T-helper 22 cell (primary cell): ENCODE data around the gene RAD51B.
A peak's percentile ranks its signal among the peaks of the same experiment; 100 is the strongest.

Source experiments
- DNase-seq: peaks from one replicate; pipeline ENCODE4 v3.0.0-alpha.2; 2020; ENCODE audit warnings: low read depth

Gene RAD51B

GRCh38 chr14:68386950-68387779, 567.6 kb downstream of the RAD51B start:
- DNase-seq, result no peak

- no peak for DNase-seq
Observed at GRCh38 chr14:68389943-68390342, 570.4 kb downstream of the RAD51B start.

DNA sequence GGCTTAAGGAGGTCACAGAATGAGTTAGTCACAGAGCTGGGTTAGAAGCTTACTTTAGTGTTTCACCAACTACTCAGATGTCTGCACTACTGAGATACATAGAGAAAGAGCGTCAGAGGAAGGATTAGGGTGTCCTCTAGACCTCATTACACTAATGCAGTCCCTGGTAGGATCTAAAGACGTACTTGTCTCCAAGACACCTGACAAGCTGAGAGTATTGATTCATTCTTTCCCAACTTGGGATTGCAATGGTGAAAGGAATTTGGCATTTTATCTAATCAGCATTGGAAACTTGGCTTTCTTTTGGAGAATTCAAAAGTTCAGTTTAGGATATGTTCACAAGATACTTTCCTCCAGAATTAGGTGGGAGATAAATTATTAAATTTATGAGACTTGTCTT, 571.2 kb downstream of the RAD51B start:
- no peak for DNase-seq

DNA sequence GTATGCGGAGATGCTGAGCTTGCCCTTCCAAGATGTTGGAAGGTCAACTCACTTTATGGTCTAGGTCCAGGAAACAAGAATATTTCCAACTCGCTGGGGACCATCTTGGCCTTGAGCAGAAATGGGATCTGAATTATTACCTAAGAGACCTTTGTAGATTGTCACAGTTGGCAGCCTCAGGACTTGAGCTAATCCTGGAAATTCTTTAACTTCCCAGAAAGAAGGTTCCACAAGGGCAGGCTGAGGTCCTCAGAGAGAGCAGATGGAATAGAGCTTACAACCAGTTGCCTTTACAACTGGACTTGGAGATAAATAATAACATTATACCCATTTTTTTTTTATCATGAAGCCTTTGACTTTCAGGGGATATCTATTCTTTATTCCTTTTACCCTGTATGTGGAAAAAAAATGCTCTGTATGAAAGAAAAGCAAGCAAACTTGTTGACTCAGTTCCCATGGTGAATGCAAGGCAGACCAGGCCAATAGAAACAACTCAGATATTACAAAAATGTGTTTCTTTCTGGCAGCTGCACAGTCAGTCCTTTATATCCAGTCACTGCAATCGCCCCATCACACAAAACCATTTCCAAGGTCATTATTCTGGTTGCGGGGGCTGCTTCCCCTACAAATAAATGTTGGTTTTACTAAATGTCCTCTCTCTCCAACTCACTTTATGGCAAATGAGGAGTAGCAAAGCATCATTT, 571.9 kb downstream of the RAD51B start:
- DNase-seq, result no peak

GRCh38 chr14:68392393-68393141, 573.0 kb downstream of the RAD51B start:
- no peak for DNase-seq

DNA sequence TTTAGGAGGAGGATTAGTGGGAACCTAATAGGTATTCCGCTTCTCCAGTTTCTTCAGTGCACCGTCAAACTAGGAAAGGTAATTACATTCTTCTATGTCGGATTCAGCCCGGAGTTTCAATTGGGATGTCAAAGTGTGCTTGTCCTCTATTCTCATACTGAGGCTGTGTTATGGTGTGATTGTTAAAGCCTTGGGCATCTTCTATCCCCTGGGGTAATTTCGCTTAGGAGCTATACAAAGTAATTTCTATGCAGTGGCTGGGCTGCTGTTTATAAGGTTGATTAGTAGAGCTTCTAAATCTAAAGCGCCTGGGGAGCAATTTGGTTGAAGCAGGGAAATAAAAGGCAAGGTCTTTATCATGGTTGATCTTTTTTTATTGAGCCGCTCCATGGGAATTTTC, 573.7 kb downstream of the RAD51B start:
- DNase-seq, result no peak

- no peak for DNase-seq
Observed at GRCh38 chr14:68394118-68394763, 574.7 kb downstream of the RAD51B start.

DNA sequence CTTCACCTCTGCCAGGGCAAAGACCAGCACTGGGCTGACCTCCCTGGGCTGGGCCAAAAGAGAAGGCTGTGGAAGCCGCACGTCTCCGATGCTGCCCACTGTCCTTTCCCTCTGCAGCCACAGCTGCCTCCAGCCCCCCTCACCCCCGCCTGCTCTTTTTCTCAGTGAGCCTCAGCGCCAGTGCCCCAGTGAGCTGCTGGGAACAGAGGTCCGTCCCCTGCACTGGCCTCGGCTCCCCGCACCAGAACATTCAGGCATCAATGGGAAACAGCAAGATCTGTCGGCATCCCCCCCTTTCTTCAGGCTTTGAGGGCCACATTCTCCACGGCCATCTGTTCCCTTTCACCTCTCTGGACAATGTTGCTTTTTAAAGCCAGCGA, 575.2 kb downstream of the RAD51B start:
- DNase-seq, result no peak

- DNase-seq, result no peak
Observed at GRCh38 chr14:68395604-68396003, 576.0 kb downstream of the RAD51B start.

- DNase-seq, result no peak
Observed at GRCh38 chr14:68396461-68396860, 576.9 kb downstream of the RAD51B start.

DNA sequence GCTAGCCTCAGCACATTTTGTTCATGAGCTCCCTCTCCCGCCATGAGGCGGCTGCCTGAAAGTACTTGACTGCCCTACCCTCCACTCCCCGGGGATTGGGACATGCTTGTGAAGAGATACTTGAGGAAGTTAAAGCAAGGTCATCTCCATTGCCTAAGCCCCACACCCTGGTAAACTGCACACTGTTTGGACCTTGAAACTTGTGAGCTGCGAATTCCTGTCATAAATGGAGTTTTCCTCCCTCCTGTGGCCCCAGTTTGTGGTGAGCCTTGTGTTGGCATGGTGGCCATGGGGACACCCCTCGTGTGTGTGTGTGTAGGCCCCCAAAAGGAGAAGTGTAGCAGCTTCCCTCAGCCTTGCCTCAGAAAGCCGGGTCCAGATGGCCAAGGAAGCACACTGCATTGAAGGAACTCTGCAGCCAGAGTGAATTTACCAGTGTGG, 577.8 kb downstream of the RAD51B start:
- DNase-seq, result no peak

DNA sequence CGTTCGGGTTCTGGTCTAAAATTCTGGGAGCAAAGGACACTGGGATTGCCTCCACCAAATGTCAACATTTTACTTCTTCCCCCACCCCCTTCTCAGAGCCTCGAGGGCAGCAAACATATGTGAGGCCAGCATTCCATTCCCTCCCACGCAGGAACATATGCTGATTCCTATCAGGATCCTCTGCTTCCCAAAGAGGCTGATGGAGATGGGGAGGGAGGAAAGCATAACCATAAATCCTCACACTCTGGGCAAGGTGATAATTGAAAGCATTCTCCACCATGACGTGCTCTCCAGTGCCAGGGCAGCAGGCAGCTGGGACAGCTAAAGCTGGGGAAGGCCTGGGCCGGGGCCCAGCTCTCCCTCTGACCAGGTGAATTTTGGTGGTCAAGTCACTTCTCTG, 578.2 kb downstream of the RAD51B start:
- DNase-seq, result no peak

DNA sequence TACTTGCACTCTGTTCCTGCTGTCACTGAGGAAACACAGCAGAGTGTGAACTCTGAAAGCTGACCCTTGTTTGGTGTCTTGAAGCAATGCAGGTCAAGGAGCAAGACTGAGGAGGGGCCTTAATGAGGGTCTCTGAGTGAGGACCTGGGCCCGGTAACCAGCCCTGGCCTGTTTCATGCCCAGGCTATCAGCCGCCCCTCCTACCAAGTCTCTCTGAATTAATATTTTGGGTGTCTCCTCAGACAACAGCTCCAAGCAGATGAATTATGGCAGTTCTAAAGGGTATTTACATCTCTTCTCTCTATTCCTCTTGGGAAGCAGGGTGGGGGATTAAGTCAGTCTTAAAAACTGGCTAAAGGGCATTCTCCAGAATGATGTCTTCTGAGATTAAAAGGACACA, 578.8 kb downstream of the RAD51B start:
- DNase-seq, result no peak

DNA sequence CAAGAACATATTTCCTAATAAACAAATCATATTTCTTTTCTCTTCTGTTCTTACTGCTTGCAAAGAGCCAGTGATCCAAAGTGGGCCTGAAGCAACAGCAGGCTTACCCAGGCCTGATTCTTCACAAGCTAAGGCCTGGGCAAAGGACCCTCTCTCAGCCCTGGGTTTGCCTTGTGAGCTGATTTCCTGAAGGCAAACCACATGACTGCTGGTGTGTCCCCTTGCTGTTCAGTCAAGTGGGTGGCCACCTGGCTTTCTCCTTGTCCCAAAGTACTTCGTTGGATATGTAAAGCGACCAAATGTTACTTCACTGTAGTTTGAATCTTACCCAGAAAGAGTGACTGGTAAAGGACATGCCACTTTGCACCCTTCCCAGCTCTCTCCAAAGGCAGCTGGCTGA, 580.4 kb downstream of the RAD51B start:
- DNase-seq, result no peak

DNA sequence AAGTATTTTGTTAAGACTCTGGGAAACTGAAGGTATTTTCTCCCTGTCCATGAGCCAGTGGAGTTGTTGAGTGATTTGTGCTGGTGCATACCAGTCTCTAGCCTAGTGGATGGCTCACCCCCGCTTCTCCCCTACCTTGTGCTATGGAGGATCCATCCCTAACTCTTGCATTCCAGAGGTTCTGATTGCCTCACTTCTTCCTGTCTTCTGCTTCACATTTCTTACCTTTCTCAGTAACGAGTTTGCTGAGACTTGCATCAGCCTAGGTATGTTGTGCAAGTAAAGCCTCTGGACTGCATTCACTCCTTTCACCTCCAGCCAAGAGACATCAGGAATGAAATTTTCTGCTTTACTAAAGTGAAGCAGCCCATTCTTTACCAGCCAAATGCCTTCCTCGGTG, 581.7 kb downstream of the RAD51B start:
- no peak for DNase-seq

- no peak for DNase-seq
Observed at GRCh38 chr14:68401855-68402254, 582.3 kb downstream of the RAD51B start.

DNA sequence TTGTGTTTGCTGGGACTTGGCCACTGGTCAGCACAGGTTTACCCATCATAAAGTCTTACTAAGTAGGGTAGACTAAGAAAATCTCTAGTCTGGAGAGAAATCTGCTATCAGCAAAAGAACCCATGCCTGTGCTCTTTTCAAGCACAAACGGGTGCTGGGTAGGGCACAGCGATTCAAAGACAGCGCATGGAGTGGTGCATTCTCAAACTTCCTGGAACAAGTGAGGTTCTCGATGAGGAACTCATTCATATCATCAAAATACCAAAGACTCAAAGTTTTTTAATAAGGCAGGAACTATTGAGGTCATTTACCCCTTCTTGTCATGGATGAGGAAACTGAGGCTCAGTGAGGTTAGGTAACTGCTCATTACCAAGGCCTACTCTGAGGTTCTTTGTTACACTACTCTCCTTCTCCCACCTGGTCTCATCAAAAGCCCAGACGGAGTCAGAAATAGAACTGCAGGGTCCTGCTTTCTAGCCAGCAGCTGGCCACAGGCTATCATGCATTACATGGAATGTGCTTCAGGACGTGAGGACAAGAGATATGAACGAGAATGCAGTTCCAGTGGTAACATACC, 583.0 kb downstream of the RAD51B start:
- DNase-seq, result no peak

DNA sequence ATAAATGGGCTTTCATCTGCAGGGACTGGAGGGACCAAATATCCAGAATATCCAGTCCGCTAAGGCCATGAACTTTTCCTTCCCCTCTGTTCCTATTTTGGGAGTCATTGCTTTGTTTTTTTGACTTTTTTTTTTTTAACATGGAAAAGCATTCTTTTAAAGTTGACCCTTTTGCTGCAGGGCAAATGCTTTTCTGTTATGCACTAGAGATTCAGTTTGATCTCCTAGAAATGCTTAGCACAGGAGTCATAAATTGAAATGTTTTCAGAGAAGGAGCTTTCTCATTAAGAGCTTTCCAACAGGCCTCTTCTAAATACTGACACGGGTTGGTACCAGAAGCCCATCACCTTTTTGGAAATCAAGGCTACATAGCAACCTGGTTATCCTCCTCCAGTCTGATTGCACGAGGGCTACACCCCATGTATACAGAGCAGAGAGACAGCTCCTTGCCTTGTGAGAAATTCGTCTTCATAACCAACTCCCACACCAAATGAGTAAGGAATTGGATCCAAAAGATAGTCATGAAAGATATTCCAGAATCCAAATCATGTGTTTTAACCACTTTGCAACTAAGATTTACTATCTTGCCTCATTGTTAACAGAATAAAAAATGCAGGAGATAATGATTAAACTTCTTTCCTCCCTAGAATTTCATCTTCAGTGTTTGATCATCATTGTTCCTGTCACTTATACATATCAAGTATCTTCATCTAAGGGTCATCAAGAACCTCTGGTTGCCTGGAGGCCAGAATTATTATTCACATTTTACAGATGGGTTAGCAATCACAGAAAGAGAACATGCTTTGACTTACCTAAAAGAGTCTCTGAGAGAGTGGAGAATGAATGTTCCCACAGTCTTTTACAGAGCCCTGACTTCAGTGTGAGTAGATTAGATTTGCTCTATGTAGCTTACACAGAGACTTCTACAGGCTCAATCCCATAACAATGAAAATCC, 583.9 kb downstream of the RAD51B start:
- DNase-seq, result no peak

DNA sequence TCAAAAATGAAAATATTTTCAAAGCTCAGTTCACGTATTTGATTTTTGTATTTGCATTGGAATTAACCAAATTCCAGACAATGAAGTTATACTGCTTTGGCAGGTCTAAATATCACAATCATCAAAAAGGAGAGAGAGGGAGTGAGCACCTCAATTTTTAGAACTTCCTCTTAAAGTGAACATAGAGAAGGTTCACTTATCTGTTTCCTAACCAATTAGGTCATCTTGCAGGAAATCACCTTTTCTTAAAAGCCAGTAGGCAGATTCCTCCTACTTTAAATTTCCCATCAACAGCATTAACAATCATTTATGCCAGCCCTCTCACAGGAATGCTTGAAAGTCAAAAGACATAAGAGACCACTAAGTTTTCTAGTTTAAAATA, 584.6 kb downstream of the RAD51B start:
- no peak for DNase-seq

GRCh38 chr14:68404652-68405183, 585.1 kb downstream of the RAD51B start:
- DNase-seq, result peak; percentile 7

DNA sequence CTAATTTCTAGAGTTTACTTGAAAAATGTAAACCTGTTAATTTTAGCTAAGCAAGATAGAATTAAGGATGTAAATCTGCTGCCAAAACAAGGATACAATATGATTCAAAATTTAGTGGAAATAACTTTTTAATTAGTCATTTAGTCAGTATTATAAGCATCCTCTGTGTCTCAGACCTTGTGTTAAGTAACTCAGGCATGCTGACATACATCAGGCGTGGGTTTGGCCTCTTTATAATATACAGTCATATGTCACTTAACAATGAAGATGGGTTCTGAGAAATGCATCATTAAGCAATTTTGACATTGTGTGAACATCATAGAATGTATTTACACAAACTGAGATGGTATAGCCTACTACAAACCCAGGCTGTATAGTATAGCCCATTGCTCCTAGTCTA, 586.4 kb downstream of the RAD51B start:
- no peak for DNase-seq
